H9 (cell line): ENCODE data around the gene MAD1L1. TPM values are rescaled to one million over a fixed set of nuclear protein-coding genes. Genes with fewer than 3 reads are reported as not detected.
A peak's percentile ranks its signal among the peaks of the same experiment; 100 is the strongest.

Experiments used
- DNase-seq: peaks from one replicate; pipeline ENCODE4 v3.0.0-alpha.2; 2017
- H2AFZ ChIP-seq: one replicate; pipeline ENCODE4 v1.6.1; 2013; ENCODE audit warnings: mild to moderate bottlenecking, low read length, control low read depth, moderate library complexity
- H2AK5ac ChIP-seq: 2 replicates; pipeline ENCODE4 v1.6.1; 2013; ENCODE audit warnings: low read length, control low read depth, mixed read lengths; ENCODE audit not compliant: insufficient read length
- H2BK120ac ChIP-seq: one replicate; pipeline ENCODE4 v1.6.1; 2013; ENCODE audit warnings: low read depth, mild to moderate bottlenecking, low read length, control low read depth, inconsistent platforms; ENCODE audit not compliant: poor library complexity, severe bottlenecking
- H2BK12ac ChIP-seq: 2 replicates; pipeline ENCODE4 v1.6.1; 2013; ENCODE audit warnings: low read length, control low read depth, mixed read lengths, low read depth; ENCODE audit not compliant: insufficient read length
- H2BK15ac ChIP-seq: 2 replicates; pipeline ENCODE4 v1.6.1; 2013; ENCODE audit warnings: low read depth, low read length, control low read depth
- H2BK20ac ChIP-seq: one replicate; pipeline ENCODE4 v1.6.1; 2013; ENCODE audit warnings: low read depth, mild to moderate bottlenecking, low read length, control low read depth, inconsistent platforms; ENCODE audit not compliant: poor library complexity, severe bottlenecking
- H2BK5ac ChIP-seq: 2 replicates; pipeline ENCODE4 v1.6.1; 2013; ENCODE audit warnings: low read length, control low read depth, mixed read lengths; ENCODE audit not compliant: insufficient read length
- H3K14ac ChIP-seq: 2 replicates; pipeline ENCODE4 v1.6.1; 2013; ENCODE audit warnings: low read length, control low read depth; ENCODE audit not compliant: insufficient read depth
- H3K18ac ChIP-seq: 2 replicates; pipeline ENCODE4 v1.6.1; 2013; ENCODE audit warnings: low read depth, mild to moderate bottlenecking, mixed read lengths, low read length, control low read depth; ENCODE audit not compliant: insufficient read length
- H3K23ac ChIP-seq: 2 replicates; pipeline ENCODE4 v1.6.1; 2013; ENCODE audit warnings: low read length, control low read depth, mixed read lengths, low read depth; ENCODE audit not compliant: insufficient read length
- H3K23me2 ChIP-seq: 2 replicates; pipeline ENCODE4 v1.6.1; 2013; ENCODE audit warnings: low read depth, mild to moderate bottlenecking, mixed read lengths, low read length, control low read depth; ENCODE audit not compliant: insufficient read length, poor library complexity, severe bottlenecking
- H3K27ac ChIP-seq: 2 replicates; pipeline ENCODE4 v1.5.1; 2013; ENCODE audit warnings: low read length, control low read depth, mixed read lengths, low read depth; ENCODE audit not compliant: insufficient read length
- H3K27me3 ChIP-seq: 2 replicates; pipeline ENCODE4 v1.6.1; 2013; ENCODE audit warnings: low read length, control low read depth, inconsistent platforms; ENCODE audit not compliant: insufficient read depth
- H3K4ac ChIP-seq: 2 replicates; pipeline ENCODE4 v1.6.1; 2013; ENCODE audit warnings: low read depth, mild to moderate bottlenecking, control low read depth, inconsistent platforms, low read length, moderate library complexity
- H3K4me1 ChIP-seq: 2 replicates; pipeline ENCODE4 v1.6.1; 2013; ENCODE audit warnings: low read length, control low read depth, inconsistent platforms; ENCODE audit not compliant: insufficient read depth
- H3K4me2 ChIP-seq: 2 replicates; pipeline ENCODE4 v1.6.1; 2013; ENCODE audit warnings: low read length, control low read depth, mixed read lengths; ENCODE audit not compliant: insufficient read length, insufficient read depth
- H3K56ac ChIP-seq: 2 replicates; pipeline ENCODE4 v1.6.1; 2013; ENCODE audit warnings: low read depth, mild to moderate bottlenecking, mixed read lengths, low read length, control low read depth; ENCODE audit not compliant: insufficient read length
- H3K79me1 ChIP-seq: 2 replicates; pipeline ENCODE4 v1.6.1; 2013; ENCODE audit warnings: low read depth, mild to moderate bottlenecking, moderate library complexity, low read length, control low read depth, inconsistent platforms; ENCODE audit not compliant: insufficient read depth, poor library complexity, severe bottlenecking
- H3K79me2 ChIP-seq: 2 replicates; pipeline ENCODE4 v1.6.1; 2013; ENCODE audit warnings: low read length, control low read depth, inconsistent platforms; ENCODE audit not compliant: insufficient read depth
- H3K9ac ChIP-seq: 2 replicates; pipeline ENCODE4 v1.6.1; 2013; ENCODE audit warnings: low read length, control low read depth, mixed read lengths; ENCODE audit not compliant: insufficient read length; ENCODE audit errors: extremely low read depth
- H3K9me3 ChIP-seq: one replicate; pipeline ENCODE4 v1.6.1; 2013; ENCODE audit warnings: low read depth, low read length, inconsistent platforms; ENCODE audit not compliant: control insufficient read depth
- H3T11ph ChIP-seq: one replicate; pipeline ENCODE4 v1.6.1; 2013; ENCODE audit warnings: mild to moderate bottlenecking, low read length, control low read depth, inconsistent platforms
- H4K20me1 ChIP-seq: one replicate; pipeline ENCODE4 v1.6.1; 2013; ENCODE audit not compliant: control insufficient read depth, insufficient read length, insufficient read depth
- H4K5ac ChIP-seq: 2 replicates; pipeline ENCODE4 v1.6.1; 2013; ENCODE audit warnings: low read depth, mild to moderate bottlenecking, mixed read lengths, low read length, control low read depth; ENCODE audit not compliant: insufficient read length
- H4K8ac ChIP-seq: replicated peaks from 2 replicates; pipeline ENCODE4 v1.6.1; 2013; ENCODE audit warnings: low read length, control low read depth, mixed read lengths, low read depth; ENCODE audit not compliant: insufficient read length
- H4K91ac ChIP-seq: 2 replicates; pipeline ENCODE4 v1.6.1; 2013; ENCODE audit warnings: low read depth, mild to moderate bottlenecking, moderate library complexity, mixed read lengths, low read length, control low read depth; ENCODE audit not compliant: insufficient read length
- H3K27ac Mint-ChIP-seq, 3 experiments: 2 replicates in 2 of 3; 3 replicates in 1 of 3; pipeline ENCODE4 v1.8.0; 2020 to 2021; ENCODE audit warnings: mixed read lengths in 3 of 3, mild to moderate bottlenecking in 1 of 3, moderate library complexity in 1 of 3
- H3K27me3 Mint-ChIP-seq: 2 replicates; pipeline ENCODE4 v1.8.0; 2021; ENCODE audit warnings: low read depth, mild to moderate bottlenecking, moderate library complexity, mixed read lengths
- H3K36me3 Mint-ChIP-seq, 3 experiments: 2 replicates in 2 of 3; 3 replicates in 1 of 3; pipeline ENCODE4 v1.8.0; 2020 to 2021; ENCODE audit warnings: low read depth in 3 of 3, mixed read lengths in 3 of 3; ENCODE audit not compliant: insufficient read depth in 1 of 3
- H3K4me1 Mint-ChIP-seq, 2 experiments: 2 replicates each; pipeline ENCODE4 v1.8.0; 2020; ENCODE audit warnings: mixed read lengths in 2 of 2
- H3K4me3 Mint-ChIP-seq, 2 experiments: 2 replicates in 1 of 2; 3 replicates in 1 of 2; pipeline ENCODE4 v1.8.0; 2020 to 2021; ENCODE audit warnings: mild to moderate bottlenecking in 2 of 2, mixed read lengths in 2 of 2, moderate library complexity in 1 of 2
- H3K9me3 Mint-ChIP-seq, 2 experiments: 2 replicates in 1 of 2; 3 replicates in 1 of 2; pipeline ENCODE4 v1.8.0; 2020; ENCODE audit warnings: mild to moderate bottlenecking in 2 of 2, mixed read lengths in 2 of 2, moderate library complexity in 1 of 2
- WGBS: extraction: QIAGEN DNeasy Blood & Tissue Kit; methylation state at CpG from one replicate; pipeline ENCODE4 v1.1.7; 2013; ENCODE audit warnings: missing lambda C conversion rate, low lambda C conversion rate, mixed read lengths; ENCODE audit not compliant: insufficient read length; ENCODE audit errors: extremely low coverage; 5-methylcytosine and 5-hydroxymethylcytosine counted together
- total RNA-seq: library from RNA; stranded (reverse); gene quantifications from 2 replicates; pipeline ENCODE4 v1.2.1, GENCODE V29; 2021
- TF ChIP-seq, protein P1 (sequence below): fragments of 200-600 bp; sonication (generic); conservative IDR thresholded peaks from 3 replicates; pipeline ENCODE4 v1.8.0; 2021; ENCODE audit warnings: antibody characterized with exemption, mild to moderate bottlenecking

MAD1L1 gene
- total RNA-seq, 1 experiment from 2014 or later: 39.0 TPM

DNA sequence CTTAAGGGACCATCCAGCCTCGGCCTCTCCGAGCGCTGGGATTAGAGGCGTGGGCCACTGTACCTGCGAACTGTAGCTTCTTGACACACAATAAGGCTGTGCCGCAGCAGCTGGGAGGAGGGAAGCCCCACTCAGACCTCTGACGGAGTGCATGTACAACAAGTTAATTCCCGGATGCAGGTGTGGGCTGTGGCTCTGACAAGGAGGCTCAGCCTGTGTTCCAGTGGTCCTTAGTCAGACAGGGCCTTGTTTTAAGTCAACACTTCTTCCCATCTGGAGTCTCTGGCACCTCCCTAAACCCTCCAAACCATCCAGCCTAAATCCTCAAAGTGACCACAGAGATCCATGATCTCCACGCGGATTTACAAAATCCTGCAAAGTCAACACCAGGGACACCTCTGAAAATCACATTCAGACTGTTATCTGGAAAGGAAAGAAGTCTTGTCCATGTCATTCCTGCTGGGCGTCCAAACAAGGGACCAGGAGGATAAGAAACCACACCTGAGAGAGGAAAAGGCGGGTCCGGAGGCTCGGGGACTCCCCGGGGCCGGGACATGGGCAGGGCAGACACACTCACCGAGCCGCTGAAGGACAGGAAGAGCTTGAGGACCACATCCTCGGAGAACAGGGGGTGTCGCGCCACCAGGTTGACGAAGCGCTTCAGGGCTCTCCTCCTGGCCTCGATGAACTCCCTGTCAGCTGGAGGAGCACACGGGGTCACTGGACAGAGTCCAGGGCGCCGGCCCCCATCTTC, 38.7 kb upstream of the MAD1L1 start:
- Histone ChIP-seq H3K4me1 (peaks cover 2% of the 10 kb centered on the region; the same call in 1 of the 2 replicates), H4K91ac (no peak overlapping the region), H3K79me2 (no peaks in the 10 kb centered on the region), H2AK5ac (no peak overlapping the region), H3K18ac (no peak overlapping the region), H3T11ph (no peak overlapping the region), H4K5ac (no peak overlapping the region), H3K4me2 (no peak overlapping the region), H3K56ac (no peak overlapping the region), H2AFZ (no peak overlapping the region), H4K20me1 (no peaks in the 10 kb centered on the region), H2BK120ac (no peak overlapping the region), H2BK15ac (no peak overlapping the region), H2BK12ac (no peak overlapping the region), H3K27me3 (no peaks in the 10 kb centered on the region), H3K79me1 (no peaks in the 10 kb centered on the region), H4K8ac (no peak overlapping the region), H3K23ac (no peak overlapping the region), H3K23me2 (no peaks in the 10 kb centered on the region), H3K9me3 (no peaks in the 10 kb centered on the region), H3K9ac (no peak overlapping the region), H2BK20ac (no peak overlapping the region), H3K4ac (no peak overlapping the region), H3K14ac (no peak overlapping the region), H3K27ac (no peak overlapping the region), H2BK5ac (no peak overlapping the region)
- H3K27me3 Mint-ChIP-seq: no peaks in the 10 kb centered on the region
- no peak overlapping the region; a peak in 1 of 5 replicates for H3K4me3 Mint-ChIP-seq
- peaks cover 15 to 37% (median 29%) of the 10 kb centered on the region in 3 experiments for H3K36me3 Mint-ChIP-seq
- peaks cover 7 to 10% of the 10 kb centered on the region in 2 experiments; a peak in 4 of 5 replicates for H3K9me3 Mint-ChIP-seq
- no CpG with 5 or more reads among the region's 27 CpGs for WGBS
- TF ChIP-seq, protein P1, sequence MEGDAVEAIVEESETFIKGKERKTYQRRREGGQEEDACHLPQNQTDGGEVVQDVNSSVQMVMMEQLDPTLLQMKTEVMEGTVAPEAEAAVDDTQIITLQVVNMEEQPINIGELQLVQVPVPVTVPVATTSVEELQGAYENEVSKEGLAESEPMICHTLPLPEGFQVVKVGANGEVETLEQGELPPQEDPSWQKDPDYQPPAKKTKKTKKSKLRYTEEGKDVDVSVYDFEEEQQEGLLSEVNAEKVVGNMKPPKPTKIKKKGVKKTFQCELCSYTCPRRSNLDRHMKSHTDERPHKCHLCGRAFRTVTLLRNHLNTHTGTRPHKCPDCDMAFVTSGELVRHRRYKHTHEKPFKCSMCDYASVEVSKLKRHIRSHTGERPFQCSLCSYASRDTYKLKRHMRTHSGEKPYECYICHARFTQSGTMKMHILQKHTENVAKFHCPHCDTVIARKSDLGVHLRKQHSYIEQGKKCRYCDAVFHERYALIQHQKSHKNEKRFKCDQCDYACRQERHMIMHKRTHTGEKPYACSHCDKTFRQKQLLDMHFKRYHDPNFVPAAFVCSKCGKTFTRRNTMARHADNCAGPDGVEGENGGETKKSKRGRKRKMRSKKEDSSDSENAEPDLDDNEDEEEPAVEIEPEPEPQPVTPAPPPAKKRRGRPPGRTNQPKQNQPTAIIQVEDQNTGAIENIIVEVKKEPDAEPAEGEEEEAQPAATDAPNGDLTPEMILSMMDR: no peak
- H3K4me1 Mint-ChIP-seq: peaks cover 18 to 20% of the 10 kb centered on the region in 2 experiments
- peak overlapping the region; percentile 27 to 86 (median 56); a peak in 5 of 7 replicates for H3K27ac Mint-ChIP-seq
- DNase-seq: no peak
